Natural killer cell treated with Interleukin-12 subunit alpha and Interleukin-12 subunit beta and Interleukin-15 and Interleukin-18, amount 100 ng/mL, for 72 hours (primary cell): ENCODE results near the gene USP46. TPM values are rescaled to one million over a fixed set of nuclear protein-coding genes. Genes with fewer than 3 reads are reported as not detected.

Experiments
- ATAC-seq, 2 donors: fragments of 150-1000 bp; cut with Tn5 transposase in 1 of 2; sonication (Bioruptor Pico), chemical (Tn5 transposase) in 1 of 2; 2 replicates each; pipeline ENCODE4 v1.10.0; 2021
- DNase-seq: peaks from one replicate; pipeline ENCODE4 v3.0.0; 2022; ENCODE audit warnings: low spot score
- H3K27ac Mint-ChIP-seq, 2 donors: 1 replicate in 1 of 2; 2 replicates in 1 of 2; pipeline ENCODE4 v1.8.0; 2022; ENCODE audit warnings: mixed read lengths in 2 of 2, mild to moderate bottlenecking in 1 of 2, moderate library complexity in 1 of 2
- H3K27me3 Mint-ChIP-seq, 2 donors: 1 replicate in 1 of 2; 2 replicates in 1 of 2; pipeline ENCODE4 v1.8.0; 2022; ENCODE audit warnings: mixed read lengths in 2 of 2
- H3K36me3 Mint-ChIP-seq: one replicate; pipeline ENCODE4 v1.8.0; 2022; ENCODE audit warnings: mixed read lengths
- H3K4me1 Mint-ChIP-seq, 2 donors: 1 replicate in 1 of 2; 2 replicates in 1 of 2; pipeline ENCODE4 v1.8.0; 2022; ENCODE audit warnings: low read depth in 2 of 2, mixed read lengths in 2 of 2, mild to moderate bottlenecking in 1 of 2
- H3K4me3 Mint-ChIP-seq: one replicate; pipeline ENCODE4 v1.8.0; 2022; ENCODE audit warnings: mixed read lengths
- H3K9me3 Mint-ChIP-seq: 2 replicates; pipeline ENCODE4 v1.8.0; 2022; ENCODE audit warnings: mixed read lengths
- total RNA-seq, 2 donors: library from RNA; stranded (reverse); gene quantifications; one replicate each; pipeline ENCODE4 v1.2.3, GENCODE V29; 2022

Gene USP46, protein sequence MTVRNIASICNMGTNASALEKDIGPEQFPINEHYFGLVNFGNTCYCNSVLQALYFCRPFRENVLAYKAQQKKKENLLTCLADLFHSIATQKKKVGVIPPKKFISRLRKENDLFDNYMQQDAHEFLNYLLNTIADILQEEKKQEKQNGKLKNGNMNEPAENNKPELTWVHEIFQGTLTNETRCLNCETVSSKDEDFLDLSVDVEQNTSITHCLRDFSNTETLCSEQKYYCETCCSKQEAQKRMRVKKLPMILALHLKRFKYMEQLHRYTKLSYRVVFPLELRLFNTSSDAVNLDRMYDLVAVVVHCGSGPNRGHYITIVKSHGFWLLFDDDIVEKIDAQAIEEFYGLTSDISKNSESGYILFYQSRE
- total RNA-seq = 10 to 100 TPM in 1 of 2 donors, 1 to 10 TPM in 1; 9.1 to 15.7 TPM

DNA sequence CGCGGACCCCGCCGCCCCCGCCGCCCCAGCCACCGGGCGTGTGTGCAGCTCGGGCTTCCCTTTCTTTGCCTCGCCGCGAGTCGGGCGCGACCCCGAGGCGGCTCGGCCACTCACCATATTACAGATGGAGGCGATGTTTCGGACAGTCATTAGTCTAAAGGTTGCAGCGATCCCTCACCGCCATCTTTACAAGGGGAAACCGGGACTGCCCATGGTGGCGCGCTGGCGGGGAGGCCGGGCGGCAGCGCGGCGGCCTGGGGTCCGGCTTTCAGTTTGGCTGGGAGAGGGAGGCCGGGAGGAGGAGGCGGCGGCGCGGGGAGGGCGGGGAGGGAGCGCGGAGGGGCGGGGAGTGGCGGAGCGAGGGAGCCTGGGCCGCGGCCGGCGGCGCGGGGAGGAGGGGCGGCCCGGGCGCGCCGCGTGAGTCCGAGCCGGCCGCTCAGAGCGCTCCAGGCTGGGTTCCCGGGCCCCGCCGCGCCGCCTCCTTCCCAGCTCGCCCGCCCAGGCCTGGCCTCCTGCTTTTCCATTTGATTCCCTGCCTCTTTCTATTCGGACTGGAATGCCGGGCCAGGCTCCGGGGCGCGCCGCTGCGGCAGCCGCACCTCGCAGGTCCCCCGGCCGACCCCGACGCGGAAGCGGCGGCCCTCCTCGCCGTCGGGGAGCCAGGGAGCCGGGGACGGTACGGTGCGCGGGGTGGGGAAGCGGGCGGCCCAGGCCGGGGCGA lies at the start of gene USP46:
Gene USP46, minus strand, starts transcription at position 301 of the 721 bp plus-strand sequence. Its CDS starts 151 bp downstream, at position 150.
- peaks cover 10% of the 10 kb centered on the region for H3K36me3 Mint-ChIP-seq
- ATAC-seq (peak; percentile 94 to 96), DNase-seq (peak; percentile 78)
- H3K27ac Mint-ChIP-seq = peak within 1 kb of the TSS; percentile 64 to 82
- H3K9me3 Mint-ChIP-seq = no peaks in the 10 kb centered on the region
- peaks cover 21% of the 10 kb centered on the region in 2 donors for H3K4me1 Mint-ChIP-seq
- no peaks in the 10 kb centered on the region for H3K27me3 Mint-ChIP-seq
- H3K4me3 Mint-ChIP-seq = peak within 1 kb of the TSS; percentile 89

- H3K27ac Mint-ChIP-seq = no peak overlapping the region
- no peaks in the 10 kb centered on the region for H3K36me3 Mint-ChIP-seq
- H3K4me1 Mint-ChIP-seq = no peaks in the 10 kb centered on the region
- ATAC-seq (no peak), DNase-seq (no peak)
- H3K9me3 Mint-ChIP-seq = no peaks in the 10 kb centered on the region
- H3K4me3 Mint-ChIP-seq = no peak overlapping the region
- H3K27me3 Mint-ChIP-seq = peaks cover 5 to 10% of the 10 kb centered on the region in 2 donors
These were observed 45.6 kb upstream of the USP46 start for GRCh38 chr4:52704661-52705060.

GRCh38 chr4:52704133-52704532 lies 45.0 kb upstream of the USP46 start:
- Mint-ChIP-seq H3K27ac (no peak overlapping the region), H3K4me1 (no peaks in the 10 kb centered on the region)

DNA sequence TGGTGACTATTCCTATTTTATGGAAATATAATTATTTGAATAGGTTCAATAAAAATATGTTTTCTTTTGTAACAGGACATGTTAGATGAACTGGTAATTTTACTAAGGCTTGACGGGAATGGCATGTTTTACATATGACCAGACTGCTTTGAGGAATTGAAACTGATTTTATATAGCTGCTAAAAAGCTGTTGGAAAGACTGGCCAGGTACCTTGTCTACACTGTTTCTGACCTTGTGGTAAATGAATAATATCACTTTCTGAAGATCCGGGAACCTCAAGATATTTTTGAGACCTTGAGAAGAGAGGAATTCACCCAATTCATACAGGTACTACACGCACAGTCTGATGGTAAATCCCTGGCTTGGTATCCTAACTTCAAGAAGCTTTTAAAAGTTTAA lies 42.1 kb upstream of the USP46 start:
- H3K27me3 Mint-ChIP-seq = peaks cover 10 to 14% of the 10 kb centered on the region in 2 donors
- no peak overlapping the region for H3K27ac Mint-ChIP-seq
- peaks cover 0 to 3% of the 10 kb centered on the region in 2 donors for H3K4me1 Mint-ChIP-seq
- no peak for DNase-seq
- no peak overlapping the region for H3K4me3 Mint-ChIP-seq
- no peak for ATAC-seq
- H3K36me3 Mint-ChIP-seq = no peaks in the 10 kb centered on the region
- H3K9me3 Mint-ChIP-seq = no peaks in the 10 kb centered on the region

More at GRCh38 chr4:52704133-52704532, 45.0 kb upstream of the USP46 start:
- DNase-seq (no peak), ATAC-seq (no peak)
- no peak overlapping the region for H3K4me3 Mint-ChIP-seq
- H3K27me3 Mint-ChIP-seq = peaks cover 5 to 10% of the 10 kb centered on the region in 2 donors
- H3K9me3 Mint-ChIP-seq = no peaks in the 10 kb centered on the region
- H3K36me3 Mint-ChIP-seq = no peaks in the 10 kb centered on the region

- H3K27ac Mint-ChIP-seq = no peak overlapping the region
- ATAC-seq = no peak
- peaks cover 0 to 3% of the 10 kb centered on the region in 2 donors for H3K4me1 Mint-ChIP-seq
- H3K4me3 Mint-ChIP-seq = no peak overlapping the region
- DNase-seq = no peak
- H3K27me3 Mint-ChIP-seq = peaks cover 15 to 27% of the 10 kb centered on the region in 2 donors
- H3K36me3 Mint-ChIP-seq = peaks cover 26% of the 10 kb centered on the region
- H3K9me3 Mint-ChIP-seq = peaks cover 6% of the 10 kb centered on the region
These were observed 35.8 kb upstream of the USP46 start for GRCh38 chr4:52694936-52695335.

DNA sequence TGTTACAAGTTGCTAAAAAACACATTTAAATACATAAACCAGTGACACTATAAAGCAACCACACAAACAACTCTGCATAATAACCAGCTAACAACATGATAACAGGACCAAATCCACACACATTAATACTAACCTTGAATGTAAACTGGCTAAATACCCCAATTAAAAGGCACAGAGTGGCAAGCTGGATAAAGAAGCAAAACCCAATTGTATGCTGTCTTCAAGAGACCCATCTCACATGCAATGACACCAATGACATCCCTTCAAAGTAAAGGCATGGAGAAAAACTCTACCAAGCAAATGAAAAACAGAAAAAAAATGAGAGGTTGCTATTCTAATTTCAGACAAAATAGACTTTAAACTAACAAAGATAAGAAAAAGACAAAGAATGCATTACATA lies 34.4 kb upstream of the USP46 start:
- no peak overlapping the region for H3K27ac Mint-ChIP-seq
- H3K36me3 Mint-ChIP-seq = peaks cover 26% of the 10 kb centered on the region
- H3K27me3 Mint-ChIP-seq = peaks cover 15 to 27% of the 10 kb centered on the region in 2 donors
- H3K4me1 Mint-ChIP-seq = peaks cover 0 to 3% of the 10 kb centered on the region in 2 donors
- no peak for ATAC-seq
- peaks cover 6% of the 10 kb centered on the region for H3K9me3 Mint-ChIP-seq
- no peak overlapping the region for H3K4me3 Mint-ChIP-seq
- no peak for DNase-seq

DNA sequence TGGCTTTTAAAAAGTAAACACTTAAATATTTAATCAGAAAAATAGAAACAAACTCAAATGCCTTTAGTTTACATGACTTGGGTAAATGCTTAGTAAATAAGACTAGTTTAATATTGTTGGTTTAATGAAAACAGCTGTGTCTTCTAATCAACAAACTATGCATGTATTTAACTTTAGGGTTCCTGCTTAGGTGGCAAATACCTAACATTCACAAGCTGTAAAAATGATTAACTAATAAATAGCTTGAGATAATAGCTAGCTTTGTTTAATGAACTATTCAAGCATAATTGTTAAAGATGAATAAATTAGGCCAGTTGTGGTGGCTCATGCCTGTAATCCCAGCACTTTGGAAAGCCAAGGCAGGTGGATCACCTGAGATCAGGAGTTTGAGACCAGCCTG lies 30.0 kb upstream of the USP46 start:
- no peak for ATAC-seq
- no peaks in the 10 kb centered on the region for H3K4me1 Mint-ChIP-seq
- H3K36me3 Mint-ChIP-seq = peaks cover 20% of the 10 kb centered on the region
- H3K9me3 Mint-ChIP-seq = peaks cover 6% of the 10 kb centered on the region
- DNase-seq = no peak
- H3K27ac Mint-ChIP-seq = no peak overlapping the region
- peaks cover 9 to 20% of the 10 kb centered on the region in 2 donors for H3K27me3 Mint-ChIP-seq
- H3K4me3 Mint-ChIP-seq = no peak overlapping the region

- DNase-seq (no peak), ATAC-seq (no peak)
- Mint-ChIP-seq H3K27ac (no peak overlapping the region), H3K4me3 (no peak overlapping the region), H3K9me3 (peaks cover 6% of the 10 kb centered on the region), H3K27me3 (peaks cover 5 to 23% of the 10 kb centered on the region in 2 donors), H3K4me1 (no peaks in the 10 kb centered on the region), H3K36me3 (peaks cover 6% of the 10 kb centered on the region)
These were observed 28.6 kb upstream of the USP46 start for GRCh38 chr4:52687696-52688095.

DNA sequence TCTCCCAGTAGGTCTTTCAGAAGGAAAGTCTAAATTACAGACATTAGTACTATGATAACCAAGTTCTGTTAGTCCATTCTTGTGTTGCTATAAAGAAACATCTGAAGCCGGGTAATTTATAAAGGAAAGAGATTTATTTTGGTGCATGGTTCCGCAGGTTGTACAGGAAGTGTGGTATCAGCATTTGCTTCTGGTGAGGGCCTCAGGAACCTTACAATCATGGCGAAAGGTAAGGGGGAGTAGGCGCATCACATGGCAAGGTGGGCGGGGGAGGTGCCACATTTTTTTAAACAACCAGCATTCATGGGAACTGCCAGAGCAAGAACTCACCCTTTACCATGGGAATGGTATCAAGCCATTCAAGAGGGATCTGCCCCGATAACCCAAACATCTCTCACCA lies 26.2 kb upstream of the USP46 start:
- Mint-ChIP-seq H3K4me3 (no peak overlapping the region), H3K27ac (no peak overlapping the region), H3K4me1 (no peaks in the 10 kb centered on the region), H3K36me3 (no peaks in the 10 kb centered on the region), H3K27me3 (peaks cover 15 to 18% of the 10 kb centered on the region in 2 donors), H3K9me3 (no peaks in the 10 kb centered on the region)
- ATAC-seq (no peak), DNase-seq (no peak)

- H3K4me3 Mint-ChIP-seq = no peak overlapping the region
- no peaks in the 10 kb centered on the region for H3K9me3 Mint-ChIP-seq
- H3K36me3 Mint-ChIP-seq = no peaks in the 10 kb centered on the region
- H3K4me1 Mint-ChIP-seq = no peaks in the 10 kb centered on the region
- ATAC-seq (no peak), DNase-seq (no peak)
- H3K27me3 Mint-ChIP-seq = peaks cover 15 to 18% of the 10 kb centered on the region in 2 donors
- no peak overlapping the region for H3K27ac Mint-ChIP-seq
These were observed 25.8 kb upstream of the USP46 start for GRCh38 chr4:52684896-52685295.

- Mint-ChIP-seq H3K9me3 (no peaks in the 10 kb centered on the region), H3K36me3 (no peaks in the 10 kb centered on the region), H3K27me3 (peaks cover 15 to 18% of the 10 kb centered on the region in 2 donors), H3K4me3 (no peak overlapping the region), H3K27ac (no peak overlapping the region), H3K4me1 (no peaks in the 10 kb centered on the region)
- DNase-seq = no peak
- ATAC-seq = no peak
These were observed 21.3 kb upstream of the USP46 start for GRCh38 chr4:52680381-52680780.

DNA sequence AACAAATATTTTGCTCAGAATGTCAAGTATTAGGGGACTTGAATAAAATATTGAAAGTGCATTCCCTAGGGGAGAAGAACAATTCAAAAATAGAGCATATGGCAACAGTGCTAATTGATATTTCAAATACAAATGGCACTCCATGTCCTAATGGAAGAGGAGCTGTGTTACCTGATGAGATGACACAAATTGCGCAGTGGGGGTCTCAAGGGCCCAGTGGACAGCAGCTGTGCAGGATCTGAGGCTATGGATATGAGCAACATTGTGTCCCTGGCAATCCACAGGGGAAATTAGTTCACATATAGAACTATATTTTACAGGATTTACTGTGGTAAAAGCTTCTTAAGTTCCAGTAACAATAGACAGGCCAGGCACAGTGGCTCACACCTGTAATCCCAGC lies 17.4 kb upstream of the USP46 start:
- no peak for DNase-seq

DNA sequence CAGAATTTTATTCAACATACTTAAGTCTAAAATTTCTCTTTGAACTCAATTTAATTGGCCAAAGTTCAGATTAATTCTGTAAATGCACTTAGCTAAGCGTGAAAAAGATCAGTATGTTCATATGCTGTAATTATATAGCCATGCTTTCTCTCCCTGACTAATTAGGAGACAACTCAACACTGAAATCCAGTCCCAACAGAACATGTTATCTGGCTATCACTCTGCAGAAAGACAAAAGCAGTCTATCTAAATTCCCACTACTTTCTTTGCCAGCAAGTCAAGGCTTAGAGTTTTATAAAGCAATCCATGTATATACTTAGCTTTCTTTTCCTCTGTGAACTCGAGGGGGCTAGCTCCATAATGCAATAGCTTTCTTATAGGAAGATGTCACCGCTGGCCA lies 16.0 kb upstream of the USP46 start:
- Mint-ChIP-seq H3K4me1 (no peaks in the 10 kb centered on the region), H3K27me3 (peaks cover 10 to 12% of the 10 kb centered on the region in 2 donors), H3K9me3 (no peaks in the 10 kb centered on the region), H3K4me3 (no peak overlapping the region), H3K27ac (no peak overlapping the region), H3K36me3 (no peaks in the 10 kb centered on the region)
- ATAC-seq = no peak
- no peak for DNase-seq

More for the DNA sequence above, 17.4 kb upstream of the USP46 start:
- no peak overlapping the region for H3K27ac Mint-ChIP-seq
- H3K27me3 Mint-ChIP-seq = peaks cover 6 to 12% of the 10 kb centered on the region in 2 donors
- no peaks in the 10 kb centered on the region for H3K36me3 Mint-ChIP-seq
- no peak overlapping the region for H3K4me3 Mint-ChIP-seq
- no peaks in the 10 kb centered on the region for H3K4me1 Mint-ChIP-seq
- H3K9me3 Mint-ChIP-seq = no peaks in the 10 kb centered on the region
- ATAC-seq = no peak

- Mint-ChIP-seq H3K9me3 (no peaks in the 10 kb centered on the region), H3K4me3 (no peak overlapping the region), H3K4me1 (no peaks in the 10 kb centered on the region), H3K27me3 (peaks cover 24 to 43% of the 10 kb centered on the region in 2 donors), H3K36me3 (no peaks in the 10 kb centered on the region), H3K27ac (no peak overlapping the region)
- DNase-seq = no peak
- ATAC-seq = no peak
These were observed 11.6 kb upstream of the USP46 start for GRCh38 chr4:52670739-52671138.
